K562 (cell line): Measurements from ENCODE around the gene ARHGAP18. TPM values are rescaled to one million over a fixed set of nuclear protein-coding genes. Genes with fewer than 3 reads are reported as not detected.

Source experiments
- ATAC-seq: fragments of 200-7000 bp; cut with Tn5 transposase; 3 replicates; pipeline ENCODE4 v1.9.1; 2020; ENCODE audit warnings: moderate library complexity
- BruUV-seq: library from RNA; stranded (reverse); fragments of 400-500 nt; replicated peaks from 2 replicates; lab custom pipeline; 2021; lab: Mats Ljungman, UMichigan
- CTCF ChIA-PET: fragments of 300-600 bp; formaldehyde crosslinking; extraction: SDS; loops from one replicate; lab custom pipeline; 2021; ENCODE audit warnings: low intra/inter-chr PET ratio; lab: Yijun Ruan, JAX
- POLR2A ChIA-PET: fragments of 300-600, 350-650 bp; sonication (Branson Sonifier 250); formaldehyde crosslinking; extraction: SDS; loops from one replicate; lab custom pipeline; 2021; ENCODE audit warnings: antibody characterized with exemption, inconsistent platforms; lab: Yijun Ruan, JAX
- DNase-seq, 4 experiments: peaks; one replicate each; pipeline versions ENCODE4 v3.0.0 to v3.0.0-alpha.2; 2011 to 2018; ENCODE audit warnings: low spot score in 3 of 4, mixed read lengths in 3 of 4; ENCODE audit errors: extremely low read depth in 1 of 4
- FAIRE-seq: peaks from 2 replicates; lab custom pipeline; 2011; peaks lifted over from hg19 to GRCh38; lab: Jason Lieb, UNC
- H2AFZ ChIP-seq: 2 replicates; pipeline ENCODE4 v1.6.0; 2011; ENCODE audit warnings: low read depth, low read length, control low read depth, inconsistent platforms
- H3K27ac ChIP-seq: fragments of 200-600 bp; 3 replicates; pipeline ENCODE4 v1.8.0; 2011; ENCODE audit warnings: low read depth, mild to moderate bottlenecking, control low read depth, inconsistent platforms, low read length, moderate library complexity, mixed read lengths; ENCODE audit errors: extremely low read depth
- H3K27me3 ChIP-seq, 2 experiments: fragments of 300-600 bp in 1 of 2; 2 replicates in 1 of 2; 3 replicates in 1 of 2; pipeline versions ENCODE4 v1.6.0 to v1.8.0; 2011; ENCODE audit warnings: inconsistent platforms in 2 of 2, low read length in 2 of 2, mild to moderate bottlenecking in 1 of 2, mixed read lengths in 1 of 2, moderate library complexity in 1 of 2; ENCODE audit not compliant: control insufficient read depth in 2 of 2, insufficient read depth in 2 of 2
- H3K36me3 ChIP-seq: fragments of 300-600 bp; 3 replicates; pipeline ENCODE4 v1.8.0; 2011; ENCODE audit warnings: mild to moderate bottlenecking, low read length, inconsistent platforms; ENCODE audit not compliant: control insufficient read depth, insufficient read depth
- H3K4me1 ChIP-seq, 2 experiments: fragments of 200-600 bp in 1 of 2; replicated peaks in 1 of 2; 2 replicates in 1 of 2; 3 replicates in 1 of 2; pipeline versions ENCODE4 v1.5.1 to v1.8.0; 2011; ENCODE audit warnings: inconsistent platforms in 2 of 2, low read length in 2 of 2, mild to moderate bottlenecking in 1 of 2, mixed read lengths in 1 of 2, moderate library complexity in 1 of 2; ENCODE audit not compliant: control insufficient read depth in 2 of 2, insufficient read depth in 2 of 2
- H3K4me2 ChIP-seq: 2 replicates; pipeline ENCODE4 v1.6.1; 2011; ENCODE audit warnings: low read length, control low read depth, inconsistent platforms, mixed read lengths; ENCODE audit not compliant: insufficient read depth
- H3K4me3 ChIP-seq: fragments of 200-600 bp; sonication (generic), shearing (Covaris generic); 2 replicates; pipeline ENCODE4 v1.5.1; 2016; ENCODE audit warnings: control low read depth, inconsistent platforms
- H3K79me2 ChIP-seq: fragments of 200-600 bp; 3 replicates; pipeline ENCODE4 v1.8.0; 2011; ENCODE audit warnings: low read length, inconsistent platforms; ENCODE audit not compliant: control insufficient read depth, insufficient read depth
- H3K9ac ChIP-seq, 2 experiments: 2 replicates each; pipeline versions ENCODE4 v1.6.0 to v1.6.1; 2011; ENCODE audit warnings: low read depth in 2 of 2, low read length in 2 of 2, control low read depth in 1 of 2, inconsistent platforms in 1 of 2, mild to moderate bottlenecking in 1 of 2, mixed read lengths in 1 of 2; ENCODE audit not compliant: insufficient read depth in 1 of 2
- H3K9me1 ChIP-seq: one replicate; pipeline ENCODE4 v1.6.0; 2011; ENCODE audit warnings: inconsistent platforms, mild to moderate bottlenecking, low read length, moderate library complexity; ENCODE audit not compliant: control insufficient read depth, insufficient read depth
- H3K9me3 ChIP-seq: replicated peaks from 2 replicates; pipeline ENCODE4 v1.5.1; 2011; ENCODE audit warnings: low read depth, low read length, inconsistent platforms; ENCODE audit not compliant: control insufficient read depth, insufficient read depth
- H4K20me1 ChIP-seq: replicated peaks from 2 replicates; pipeline ENCODE4 v1.6.1; 2011; ENCODE audit warnings: low read length, inconsistent platforms, mixed read lengths; ENCODE audit not compliant: control insufficient read depth, insufficient read depth
- BCL6 ChIP-seq: fragments of 250-450 bp; sonication (Bioruptor Pico); IDR thresholded peaks from 2 replicates; pipeline ENCODE4 v1.4.0; 2020
- CC2D1A ChIP-seq: fragments of 450-650 bp; IDR thresholded peaks from 2 replicates; pipeline ENCODE4 v1.6.1; 2017; ENCODE audit warnings: mild to moderate bottlenecking
- CXXC5 ChIP-seq: fragments of 250-450 bp; sonication (Bioruptor Pico); IDR thresholded peaks from 2 replicates; pipeline ENCODE4 v1.8.0; 2022; ENCODE audit warnings: inconsistent platforms, mild to moderate bottlenecking, moderate library complexity
- JUND ChIP-seq, 2 experiments: IDR thresholded peaks; 2 replicates in 1 of 2; 3 replicates in 1 of 2; pipeline ENCODE4 v1.6.1; 2011; ENCODE audit warnings: borderline replicate concordance in 2 of 2, low read depth in 2 of 2, low read length in 2 of 2, improper control_type of control experiment in 1 of 2, missing biosample characterization in 1 of 2, missing genetic modification characterization in 1 of 2, missing genetic modification reagents in 1 of 2
- NR3C1 ChIP-seq: sonication (generic); formaldehyde crosslinking; IDR thresholded peaks from 2 replicates; pipeline ENCODE4 v1.8.1; 2022; ENCODE audit warnings: missing genetic modification reagents
- RFX7 ChIP-seq: fragments of 250-450 bp; sonication (Bioruptor Pico); IDR thresholded peaks from 2 replicates; pipeline ENCODE4 v1.5.1; 2021; ENCODE audit warnings: mild to moderate bottlenecking
- SIN3B ChIP-seq: fragments of 450-650 bp; IDR thresholded peaks from 2 replicates; pipeline ENCODE4 v1.6.1; 2017; ENCODE audit warnings: low read depth, mild to moderate bottlenecking, moderate library complexity
- SMAD3 ChIP-seq: fragments of 450-650 bp; formaldehyde crosslinking; conservative IDR thresholded peaks from 2 replicates; pipeline ENCODE4 v1.4.0; 2020; ENCODE audit warnings: mild to moderate bottlenecking
- SRSF3 ChIP-seq: fragments of 200-400 bp; formaldehyde crosslinking; IDR thresholded peaks from 2 replicates; pipeline ENCODE4 v1.6.1; 2016; ENCODE audit warnings: mild to moderate bottlenecking, low read length, moderate library complexity; ENCODE audit not compliant: insufficient read depth
- ZNF717 ChIP-seq: fragments of 250-450 bp; sonication (Bioruptor Pico); IDR thresholded peaks from 2 replicates; pipeline ENCODE4 v1.5.0; 2021
- ZNF764 ChIP-seq: fragments of 250-450 bp; sonication (Bioruptor Pico); IDR thresholded peaks from 2 replicates; pipeline ENCODE4 v1.4.0; 2020; ENCODE audit warnings: low read depth, mild to moderate bottlenecking, moderate library complexity
- WGBS: fragments of 100-300 bp; shearing (Covaris generic); methylation state at CpG from one replicate; pipeline ENCODE4 v1.1.6; 2016; ENCODE audit warnings: low coverage, mixed read lengths; ENCODE audit not compliant: insufficient coverage; ENCODE audit errors: missing lambda C conversion rate; 5-methylcytosine and 5-hydroxymethylcytosine counted together
- in situ Hi-C: fragments of 300-500 bp; cut with MboI; formaldehyde crosslinking; loops from 4 replicates; pipeline ENCODE4 v1.15.0; 2018; ENCODE audit warnings: inconsistent platforms, mixed read lengths
- intact Hi-C: fragments of 100-400 bp; cut with micrococcal nuclease; formaldehyde crosslinking; loops from 2 replicates; pipeline ENCODE4 v1.14.2; 2022
- polyA plus RNA-seq, 8 experiments: library from polyadenylated mRNA; depleted of rRNA in 4 of 8; stranded (reverse) in 5 of 8; unstranded in 3 of 8; fragments of >200 nt; fragmentation: Nextera tagmentation in 2 of 8; fragmentation: Illumina TruSeq in 1 of 8; extraction: Ambion mirVana in 2 of 8; extraction: Trizol in 1 of 8; gene quantifications; 2 replicates each; pipeline versions ENCODE4 v1.2.1 to v1.2.3, GENCODE V29; 2011 to 2014; ENCODE audit warnings: inconsistent platforms in 1 of 8, missing spikeins in 1 of 8
- total RNA-seq, 7 experiments: library from RNA; depleted of rRNA in 6 of 7; stranded (reverse); fragments of >200 nt in 6 of 7; fragmentation: Illumina TruSeq in 2 of 7; extraction: Trizol in 2 of 7; gene quantifications; 2 replicates each; pipeline versions ENCODE4 v1.2.1 to v1.2.3, GENCODE V29; 2011 to 2021; ENCODE audit warnings: low replicate concordance in 1 of 7

Gene ARHGAP18
- total and polyA plus RNA-seq, 9 of the 15 experiments (the other 6 are each of a cell fraction or from before 2014, with no cell fraction given): 13.3 to 29.7 (median 21.1) TPM

DNA sequence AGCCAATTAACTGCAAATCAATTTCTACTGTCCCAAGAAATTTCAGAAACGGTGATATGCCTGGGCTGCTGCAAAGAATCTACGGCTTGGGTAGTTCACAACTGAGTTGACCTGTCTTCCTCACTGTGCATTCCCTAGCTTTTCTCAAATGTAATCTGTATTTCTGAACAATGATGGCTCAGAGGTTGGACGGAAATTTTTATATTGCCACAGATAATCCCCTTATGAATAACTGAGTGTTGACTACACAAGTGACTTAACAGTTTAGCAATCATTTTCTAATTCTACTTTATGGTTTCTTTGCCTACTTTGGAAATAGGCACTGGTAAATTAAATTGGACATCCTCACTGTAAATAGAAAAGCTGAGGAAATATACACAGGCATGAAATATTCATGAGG lies 94.5 kb downstream of the ARHGAP18 start:
- no peak for DNase-seq
- no peaks in the 10 kb centered on the region for H3K4me1 ChIP-seq
- no peak for ATAC-seq
- H3K27me3 ChIP-seq: no peaks in the 10 kb centered on the region
- no peaks in the 10 kb centered on the region for H3K79me2 ChIP-seq
- intact Hi-C loops (no loop called here), in situ Hi-C loops (no loop called here)
- no TSS peak for BruUV-seq
- TF ChIP-seq ZNF764 (no peak), SMAD3 (CRISPR knock-in tag) (no peak), CXXC5 (CRISPR knock-in tag) (no peak), JUND (IDR thresholded peaks at IDR 0.05; ENCODE audit: borderline replicate concordance, low read depth, low read length) (no peak), JUND (tag; IDR thresholded peaks at IDR 0.05; ENCODE audit: borderline replicate concordance, low read depth, low read length) (no peak), SIN3B (no peak), ZNF717 (CRISPR knock-in tag) (no peak), RFX7 (no peak), NR3C1 (no peak), BCL6 (CRISPR knock-in tag) (no peak), SRSF3 (no peak), CC2D1A (no peak)
- H3K27ac ChIP-seq: no peak overlapping the region
- no peak for FAIRE-seq
- H2AFZ ChIP-seq: no peak overlapping the region
- ChIA-PET POLR2A (interaction anchor here (0.5 kb wide), 1 partner anchor 332 kb away, joined by 3 read pairs; no protein-coding TSS in a partner anchor), CTCF (no interaction called here)
- WGBS: 56% methylated on average over 3 of the region's 3 CpGs
- no peaks in the 10 kb centered on the region for H4K20me1 ChIP-seq
- no peak overlapping the region for H3K9ac ChIP-seq
- no peak overlapping the region for H3K4me2 ChIP-seq
- H3K4me3 ChIP-seq: no peak overlapping the region
- H3K9me1 ChIP-seq: no peaks in the 10 kb centered on the region
- peaks cover 2% of the 10 kb centered on the region; the same call in 1 of the 2 replicates for H3K9me3 ChIP-seq
- peaks cover 14% of the 10 kb centered on the region; the same call in 2 of the 3 replicates for H3K36me3 ChIP-seq
